ENCODE data around the gene RPL27.
"Not testable (repeated sequence)": the region's sequence is repeated elsewhere in the genome, so short reads cannot be mapped to it uniquely, and the experiment has no call there.

RPL27 gene

GRCh38 chr17:42997390-42997983, 732 bp upstream of the RPL27 start:
- no peak for DNase-seq

DNA sequence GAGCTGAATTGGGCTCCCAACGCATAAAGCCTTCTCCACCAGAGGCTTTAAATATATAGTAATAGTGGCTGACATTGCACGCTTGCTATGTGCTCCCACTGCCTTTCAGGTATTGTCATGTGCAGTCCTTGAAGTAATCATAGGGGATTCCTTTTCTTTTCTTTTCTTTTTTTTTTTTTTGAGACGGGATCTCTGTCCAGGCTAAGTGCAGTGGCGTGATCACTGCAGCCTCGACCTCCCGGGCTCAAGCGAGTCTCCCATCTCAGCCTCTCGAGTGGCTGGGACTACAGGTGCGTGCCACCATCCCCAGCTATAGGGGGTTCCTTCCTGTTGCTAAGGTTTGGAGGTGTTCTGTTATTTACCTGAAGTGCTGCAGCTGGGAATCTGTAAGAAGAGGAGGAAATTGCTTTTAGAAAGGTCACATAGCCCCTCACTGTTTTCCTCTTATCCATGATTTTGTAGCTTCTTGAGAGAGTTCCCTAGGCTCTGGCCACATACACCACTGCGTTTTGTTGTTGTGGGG, 845 bp downstream of the RPL27 start:
- no peak for DNase-seq

DNA sequence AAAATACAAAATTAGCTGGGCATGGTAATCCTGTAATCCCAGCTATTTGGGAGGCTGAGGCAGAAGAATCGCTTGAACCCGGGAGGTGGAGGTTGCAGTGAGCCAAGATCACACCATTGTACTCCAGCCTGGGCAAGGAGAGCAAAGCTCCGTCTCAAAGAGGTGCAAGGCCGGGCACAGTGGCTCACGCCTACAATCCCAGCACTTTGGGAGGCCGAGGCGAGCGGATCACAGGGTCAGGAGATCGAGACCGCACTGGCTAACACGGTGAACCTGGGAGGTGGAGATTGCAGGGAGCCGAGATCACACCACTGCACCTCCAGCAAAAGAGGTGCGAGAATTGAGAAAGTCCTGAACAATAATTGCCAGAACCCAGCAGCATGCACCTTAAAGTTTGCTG, 2.7 kb downstream of the RPL27 start:
- not testable (repeated sequence) for DNase-seq

GRCh38 chr17:43003542-43004172, 5.4 kb downstream of the RPL27 start:
- DNase-seq: no peak

- DNase-seq: peak; percentile 55
These were observed 8.7 kb downstream of the RPL27 start, which contains the start of gene IFI35 for GRCh38 chr17:43006639-43007551. Gene IFI35 (plus strand): TSS chr17:43006784. CDS start chr17:43006948, 164 bp downstream.

GRCh38 chr17:43010667-43011308, 12.6 kb downstream of the RPL27 start:
- DNase-seq: no peak

GRCh38 chr17:43011728-43012472, 13.7 kb downstream of the RPL27 start:
- no peak for DNase-seq

GRCh38 chr17:43013296-43013695, 15.1 kb downstream of the RPL27 start:
- no peak for DNase-seq

- no peak for DNase-seq
These were observed 15.9 kb downstream of the RPL27 start for GRCh38 chr17:43014020-43014648.

DNA sequence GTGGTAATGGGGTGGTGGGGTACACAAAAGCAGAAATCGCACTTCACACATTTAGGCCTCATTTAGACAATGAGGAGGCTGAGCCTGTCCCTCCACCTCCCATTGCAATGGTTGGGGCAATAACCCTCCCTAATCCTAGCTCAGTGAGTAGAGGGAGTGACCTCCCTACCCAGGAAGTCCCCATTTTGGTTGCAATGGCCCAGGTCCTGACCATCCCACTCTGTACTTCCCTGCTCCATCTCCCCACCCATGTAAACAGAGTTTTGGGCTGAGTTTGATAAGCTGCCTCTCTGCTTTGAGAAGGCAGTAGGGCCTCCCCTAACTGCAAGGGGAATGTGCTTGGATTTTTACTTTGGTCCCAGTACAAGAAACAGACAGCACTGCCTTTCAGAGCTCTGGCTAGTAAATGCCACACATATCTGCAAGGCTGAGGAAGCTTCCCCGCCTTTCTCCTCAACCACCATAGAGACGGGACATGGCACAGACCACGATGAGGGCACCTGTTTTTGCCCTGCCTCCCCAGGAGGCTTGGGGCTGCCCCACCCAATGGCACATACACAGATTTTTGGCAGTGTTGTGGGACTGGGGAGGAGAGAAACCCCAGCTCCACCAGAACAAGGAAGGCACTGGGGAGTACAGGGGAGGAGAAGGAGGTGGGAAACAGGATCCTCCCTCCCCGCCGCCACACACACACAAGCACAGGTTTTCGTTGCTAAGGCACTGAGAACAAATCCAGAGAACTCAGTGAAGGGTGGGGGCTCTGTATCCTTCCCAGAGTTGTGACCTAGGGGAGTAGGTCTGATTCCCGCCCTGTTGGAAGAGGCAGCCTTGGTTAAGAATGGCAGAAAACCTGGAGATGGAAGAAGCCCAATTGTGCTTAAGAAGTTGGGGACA, 16.7 kb downstream of the RPL27 start:
- DNase-seq: no peak

GRCh38 chr17:43015579-43015978, 17.4 kb downstream of the RPL27 start:
- no peak for DNase-seq

DNA sequence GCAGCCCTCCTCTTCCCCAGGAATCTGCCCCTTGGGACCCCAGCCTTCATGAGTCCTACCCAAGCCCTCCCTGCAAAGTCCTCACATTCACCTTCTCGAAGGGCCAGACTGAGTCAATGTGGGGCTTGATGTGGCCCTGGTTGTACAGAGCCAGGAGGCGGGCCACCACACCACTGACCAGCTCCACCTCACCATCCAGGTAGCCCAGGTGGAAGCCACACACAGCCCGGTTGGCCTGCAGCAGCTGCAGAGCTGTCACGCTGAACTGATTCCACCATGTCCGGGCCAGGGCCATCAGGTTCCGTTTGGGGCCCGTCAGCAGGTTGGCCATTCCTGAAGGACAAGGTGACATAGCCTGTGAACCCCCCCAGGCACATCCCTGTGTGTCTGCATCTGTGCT, 18.0 kb downstream of the RPL27 start:
- DNase-seq: no peak

- DNase-seq: peak; percentile 76
These were observed 20.0 kb downstream of the RPL27 start for GRCh38 chr17:43018008-43018853.

DNA sequence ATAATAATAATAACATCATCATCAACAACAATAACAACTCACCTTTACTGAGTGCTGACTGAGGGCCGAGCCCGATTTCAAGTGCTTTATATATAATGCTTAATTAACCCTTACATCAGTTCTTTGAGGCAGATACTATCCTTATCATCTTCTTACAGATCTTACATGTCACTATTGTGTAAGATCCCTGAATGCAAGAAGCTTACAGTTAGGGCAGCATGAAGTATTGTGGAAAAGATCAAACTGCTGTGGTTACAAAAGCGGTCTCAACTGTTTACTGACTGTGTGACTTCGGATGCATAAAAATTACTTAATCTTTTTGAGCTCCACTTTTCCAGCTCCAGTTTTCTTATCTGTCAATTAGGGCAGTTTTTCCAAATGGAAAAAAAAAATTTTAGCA, 20.7 kb downstream of the RPL27 start:
- DNase-seq: no peak

- DNase-seq: no peak
These were observed 21.2 kb downstream of the RPL27 start for GRCh38 chr17:43019418-43019817.

DNA sequence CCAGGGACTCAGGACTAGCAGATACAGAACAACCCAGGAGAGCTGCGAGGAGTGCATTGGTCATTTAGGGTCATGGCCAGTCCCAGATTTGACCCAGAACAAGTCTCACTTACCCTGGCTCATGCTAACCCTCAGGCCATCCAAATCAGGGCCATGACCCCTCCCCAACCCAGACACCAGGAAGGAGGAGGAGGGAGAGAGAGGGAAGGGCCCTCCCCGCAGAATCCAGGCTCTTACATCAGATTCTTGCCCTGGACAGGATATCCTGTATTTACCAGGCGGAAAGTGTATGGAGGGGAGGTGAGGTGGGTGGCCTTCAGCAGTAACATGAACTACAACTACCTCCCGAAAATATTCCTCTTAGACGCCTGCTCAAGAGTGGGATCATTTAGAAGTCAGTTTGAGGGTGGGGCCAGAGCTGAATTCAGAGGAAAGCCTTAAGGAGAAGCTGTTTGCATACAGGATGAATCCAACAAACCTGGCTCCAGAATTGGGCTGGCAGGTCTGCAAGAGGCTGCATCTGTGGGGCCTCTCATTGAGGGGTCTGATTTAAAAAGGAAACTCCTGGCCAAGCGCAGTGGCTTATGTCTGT, 21.9 kb downstream of the RPL27 start:
- DNase-seq: no peak

GRCh38 chr17:43020789-43021740, 22.8 kb downstream of the RPL27 start:
- peak; percentile 39 for DNase-seq

Measured in COR-L47 (cell line).